ENCODE data around the gene ABCA7. TPM values are rescaled to one million over a fixed set of nuclear protein-coding genes. Genes with fewer than 3 reads are reported as not detected.

Gene ABCA7, protein sequence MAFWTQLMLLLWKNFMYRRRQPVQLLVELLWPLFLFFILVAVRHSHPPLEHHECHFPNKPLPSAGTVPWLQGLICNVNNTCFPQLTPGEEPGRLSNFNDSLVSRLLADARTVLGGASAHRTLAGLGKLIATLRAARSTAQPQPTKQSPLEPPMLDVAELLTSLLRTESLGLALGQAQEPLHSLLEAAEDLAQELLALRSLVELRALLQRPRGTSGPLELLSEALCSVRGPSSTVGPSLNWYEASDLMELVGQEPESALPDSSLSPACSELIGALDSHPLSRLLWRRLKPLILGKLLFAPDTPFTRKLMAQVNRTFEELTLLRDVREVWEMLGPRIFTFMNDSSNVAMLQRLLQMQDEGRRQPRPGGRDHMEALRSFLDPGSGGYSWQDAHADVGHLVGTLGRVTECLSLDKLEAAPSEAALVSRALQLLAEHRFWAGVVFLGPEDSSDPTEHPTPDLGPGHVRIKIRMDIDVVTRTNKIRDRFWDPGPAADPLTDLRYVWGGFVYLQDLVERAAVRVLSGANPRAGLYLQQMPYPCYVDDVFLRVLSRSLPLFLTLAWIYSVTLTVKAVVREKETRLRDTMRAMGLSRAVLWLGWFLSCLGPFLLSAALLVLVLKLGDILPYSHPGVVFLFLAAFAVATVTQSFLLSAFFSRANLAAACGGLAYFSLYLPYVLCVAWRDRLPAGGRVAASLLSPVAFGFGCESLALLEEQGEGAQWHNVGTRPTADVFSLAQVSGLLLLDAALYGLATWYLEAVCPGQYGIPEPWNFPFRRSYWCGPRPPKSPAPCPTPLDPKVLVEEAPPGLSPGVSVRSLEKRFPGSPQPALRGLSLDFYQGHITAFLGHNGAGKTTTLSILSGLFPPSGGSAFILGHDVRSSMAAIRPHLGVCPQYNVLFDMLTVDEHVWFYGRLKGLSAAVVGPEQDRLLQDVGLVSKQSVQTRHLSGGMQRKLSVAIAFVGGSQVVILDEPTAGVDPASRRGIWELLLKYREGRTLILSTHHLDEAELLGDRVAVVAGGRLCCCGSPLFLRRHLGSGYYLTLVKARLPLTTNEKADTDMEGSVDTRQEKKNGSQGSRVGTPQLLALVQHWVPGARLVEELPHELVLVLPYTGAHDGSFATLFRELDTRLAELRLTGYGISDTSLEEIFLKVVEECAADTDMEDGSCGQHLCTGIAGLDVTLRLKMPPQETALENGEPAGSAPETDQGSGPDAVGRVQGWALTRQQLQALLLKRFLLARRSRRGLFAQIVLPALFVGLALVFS (N-terminal part only)
- 3.4 TPM for polyA plus RNA-seq (2013, experiment 1 of 2; ENCODE audit: insufficient read length)
- polyA plus RNA-seq (2013, experiment 2 of 2; ENCODE audit: insufficient read length), result 3.1 TPM

DNA sequence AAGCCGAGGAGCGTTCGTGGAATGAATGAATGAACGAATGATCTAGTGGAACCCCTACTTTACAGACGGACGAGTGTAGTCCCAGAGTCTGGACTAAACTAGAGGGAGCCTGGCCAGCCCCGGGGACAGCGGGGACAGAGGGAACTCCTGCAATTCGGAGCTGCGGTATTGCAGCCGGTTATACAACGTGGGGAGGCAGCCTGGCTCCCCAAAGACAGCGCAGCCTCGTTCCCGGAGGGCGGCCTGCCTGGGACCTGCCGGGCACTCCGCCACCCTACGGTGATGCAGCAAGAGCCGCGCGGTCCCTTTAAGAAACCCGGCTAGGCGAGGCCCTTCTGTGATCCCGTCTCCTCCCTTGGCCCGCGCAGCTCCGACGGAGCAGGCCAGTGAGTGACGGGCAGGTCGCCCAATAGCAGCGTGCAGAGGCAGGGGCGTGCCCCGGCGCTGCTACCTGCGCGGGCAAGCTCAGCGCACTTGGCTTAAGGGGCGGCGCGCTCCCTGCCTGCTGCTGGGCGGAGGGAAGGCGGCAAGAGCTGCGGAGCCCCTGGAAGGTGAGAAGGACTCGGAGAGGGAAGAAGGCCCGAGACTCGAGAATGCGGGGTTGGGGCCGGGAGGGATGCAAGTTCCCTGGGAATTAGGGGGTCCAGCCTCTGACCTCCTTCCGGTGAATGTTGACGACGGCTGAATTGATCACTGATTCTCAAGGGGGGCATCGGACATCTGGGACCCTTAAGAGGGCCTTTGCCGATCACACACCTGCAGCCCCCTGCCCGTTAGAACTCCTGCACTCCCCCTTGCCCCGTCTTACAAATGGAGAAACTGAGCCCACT, at the start of gene ABCA7:
TSS of gene ABCA7 (plus strand) at position 462 of the 830 bp plus-strand sequence. CDS start 1,255 bp downstream, outside the sequence.
- DNase-seq, result peak; percentile 97

DNA sequence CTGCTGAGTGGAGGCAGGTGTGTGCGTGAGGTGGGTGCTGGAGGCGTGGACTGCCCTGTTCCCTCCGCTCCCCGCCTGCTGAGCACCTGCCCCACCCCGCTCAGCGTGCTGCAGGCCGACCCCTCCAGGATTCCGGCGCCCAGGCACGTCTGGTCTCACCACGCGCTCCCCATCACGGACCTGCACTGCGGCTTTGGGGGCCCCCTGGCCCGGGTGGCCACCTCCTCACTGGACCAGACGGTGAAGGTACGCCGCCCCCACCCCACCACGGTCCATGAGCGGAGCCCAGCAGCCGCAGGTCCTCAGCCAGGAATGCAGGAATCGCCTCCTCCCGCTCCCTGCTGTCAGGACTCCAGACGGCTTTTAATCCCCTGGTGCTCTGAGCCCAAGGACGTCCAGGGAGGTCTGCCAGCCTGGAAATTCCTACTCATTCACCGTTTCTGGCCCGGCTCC, 49.8 kb upstream of the ABCA7 start:
- DNase-seq, result no peak

DNA sequence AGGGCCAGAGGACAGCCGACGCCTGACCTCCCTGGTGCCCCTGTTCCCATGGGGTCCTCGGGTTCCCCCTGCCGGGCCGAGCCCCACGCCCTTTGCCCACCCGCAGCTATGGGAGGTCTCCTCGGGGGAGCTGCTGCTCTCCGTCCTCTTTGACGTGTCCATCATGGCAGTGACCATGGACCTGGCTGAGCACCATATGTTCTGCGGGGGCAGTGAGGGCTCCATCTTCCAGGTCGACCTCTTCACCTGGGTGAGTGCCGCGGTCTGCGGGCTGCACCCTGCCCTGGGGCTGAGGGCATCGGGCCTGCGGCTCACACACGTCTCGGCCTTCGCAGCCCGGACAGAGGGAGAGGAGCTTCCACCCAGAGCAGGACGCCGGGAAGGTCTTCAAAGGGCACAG, 49.2 kb upstream of the ABCA7 start:
- DNase-seq, result no peak

DNA sequence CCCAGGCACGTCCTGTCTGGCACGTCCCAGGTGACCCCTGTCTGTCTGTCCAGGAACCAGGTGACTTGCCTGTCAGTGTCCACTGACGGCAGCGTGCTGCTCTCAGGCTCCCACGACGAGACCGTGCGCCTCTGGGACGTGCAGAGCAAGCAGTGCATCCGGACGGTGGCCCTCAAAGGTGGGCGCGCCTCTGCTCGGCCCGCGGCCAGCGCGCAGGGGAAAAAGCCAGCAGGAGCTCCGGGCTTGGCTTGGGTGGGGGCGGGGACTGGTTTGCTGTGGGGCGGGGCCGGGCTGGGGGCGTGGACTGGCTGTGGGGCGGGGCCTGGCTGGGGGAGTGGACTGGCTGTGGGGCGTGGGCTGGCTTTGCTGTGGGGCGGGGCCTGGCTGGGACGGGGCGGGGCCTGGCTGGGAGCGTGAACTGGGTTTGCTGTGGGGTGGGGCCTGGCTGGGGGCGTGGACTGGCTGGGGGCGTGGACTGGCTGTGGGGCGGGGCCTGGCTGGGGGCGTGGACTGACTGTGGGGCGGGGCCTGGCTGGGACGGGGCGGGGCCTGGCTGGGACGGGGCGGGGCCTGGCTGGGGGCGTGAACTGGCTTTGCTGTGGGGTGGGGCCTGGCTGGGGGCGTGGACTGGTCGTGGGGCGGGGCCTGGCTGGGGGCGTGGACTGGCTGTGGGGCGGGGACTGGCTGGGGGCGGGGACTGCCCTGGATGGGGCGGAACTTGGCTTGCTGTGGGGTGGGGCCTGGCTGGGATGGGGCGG, 48.6 kb upstream of the ABCA7 start:
- DNase-seq, result no peak

DNA sequence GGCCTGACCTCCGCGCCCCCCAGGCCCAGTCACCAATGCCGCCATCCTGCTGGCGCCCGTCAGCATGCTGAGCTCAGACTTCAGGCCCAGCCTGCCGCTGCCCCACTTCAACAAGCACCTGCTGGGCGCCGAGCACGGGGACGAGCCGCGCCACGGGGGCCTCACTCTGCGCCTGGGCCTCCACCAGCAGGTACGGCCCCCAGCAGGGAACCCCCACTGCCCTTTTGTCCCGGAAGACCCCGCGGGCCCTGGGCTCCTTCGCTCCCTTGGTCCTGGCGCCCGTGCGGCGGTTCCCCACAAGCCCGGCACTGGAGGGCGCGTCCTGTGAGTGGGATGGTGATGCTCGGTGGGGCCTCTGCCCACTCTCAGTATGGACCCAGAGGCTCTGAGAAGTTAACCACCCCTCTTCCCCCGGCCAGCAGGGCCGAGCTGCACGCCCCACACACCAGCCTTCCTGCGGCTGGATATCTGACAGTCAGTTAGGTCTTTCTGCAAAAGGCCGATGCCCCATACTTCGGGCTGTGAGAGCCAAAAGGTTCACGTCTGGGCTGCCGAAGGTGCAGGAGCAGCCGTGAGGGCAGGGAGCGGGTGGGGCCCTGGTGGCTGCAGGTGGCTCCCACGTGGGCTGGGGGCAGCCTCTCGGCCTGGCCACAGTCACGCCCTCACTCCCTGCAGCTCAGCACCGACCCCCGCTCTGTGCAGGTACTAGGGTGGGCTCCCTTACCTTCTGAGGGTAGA, 47.8 kb upstream of the ABCA7 start:
- DNase-seq, result no peak

DNA sequence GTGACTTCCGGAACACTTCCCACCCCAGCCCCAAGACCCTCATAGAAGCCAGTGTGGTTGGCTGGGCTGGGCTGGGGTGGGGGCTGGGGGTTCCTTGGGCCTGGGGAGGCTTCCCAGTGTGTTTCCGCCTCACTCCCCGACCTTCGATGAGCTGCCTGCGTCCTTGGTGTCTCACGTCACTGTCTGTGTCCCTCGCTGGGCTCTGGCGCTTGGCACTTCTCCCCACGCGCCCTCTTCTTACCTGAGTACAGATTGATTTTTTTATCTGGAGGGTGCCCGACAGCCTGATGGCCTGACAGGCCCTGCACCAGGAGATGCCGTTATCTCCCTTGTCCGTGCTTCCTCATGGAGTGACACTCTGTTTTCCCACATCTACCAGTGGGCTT, 47.2 kb upstream of the ABCA7 start:
- DNase-seq, result no peak

DNA sequence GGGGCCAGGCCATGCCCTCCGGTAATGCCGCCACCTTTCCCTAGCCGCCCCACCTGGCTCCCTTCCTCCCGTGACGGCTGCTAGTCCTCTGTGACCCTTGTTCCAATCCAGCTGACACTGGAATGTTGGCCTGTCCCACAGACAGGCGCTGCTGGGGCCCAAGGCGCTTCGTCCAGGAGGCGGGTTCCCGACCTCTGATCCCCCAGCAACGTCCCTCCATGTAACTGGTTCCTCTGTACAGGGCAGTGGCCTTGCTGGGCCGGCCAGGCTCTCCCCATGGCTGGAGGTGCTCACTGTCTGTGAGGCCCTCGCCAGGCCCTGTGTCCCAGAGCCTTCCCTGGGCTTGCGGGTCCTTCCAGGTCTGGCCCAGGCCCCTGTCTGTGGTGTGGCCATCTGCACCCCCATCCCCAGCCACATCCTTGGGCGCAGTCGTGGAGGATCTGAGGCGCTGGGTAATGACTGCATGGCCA, 46.5 kb upstream of the ABCA7 start:
- DNase-seq, result no peak

DNA sequence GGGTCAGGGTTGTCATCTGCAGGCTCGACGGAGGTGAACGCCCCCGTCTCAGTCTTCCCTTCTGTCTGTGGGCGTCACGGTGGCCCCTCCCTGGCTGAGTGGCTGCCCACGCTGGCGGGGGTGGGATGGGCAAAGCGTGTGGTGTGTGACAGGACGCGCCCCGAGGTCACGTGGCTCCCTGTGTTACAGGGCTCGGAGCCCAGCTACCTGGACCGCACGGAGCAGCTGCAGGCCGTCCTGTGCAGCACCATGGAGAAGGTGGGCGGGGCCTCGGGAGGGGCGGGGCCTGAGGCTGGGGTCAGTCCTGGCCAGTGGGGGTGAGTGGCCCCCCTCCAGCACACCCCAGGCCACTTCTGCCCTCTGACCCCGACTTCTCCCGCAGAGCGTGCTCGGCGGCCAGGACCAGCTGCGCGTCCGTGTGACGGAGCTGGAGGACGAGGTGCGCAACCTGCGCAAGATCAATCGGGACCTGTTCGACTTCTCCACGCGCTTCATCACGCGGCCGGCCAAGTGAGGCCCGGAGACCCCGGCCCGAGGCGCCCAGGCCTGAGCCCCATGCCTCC, 46.0 kb upstream of the ABCA7 start:
- DNase-seq, result no peak

DNA sequence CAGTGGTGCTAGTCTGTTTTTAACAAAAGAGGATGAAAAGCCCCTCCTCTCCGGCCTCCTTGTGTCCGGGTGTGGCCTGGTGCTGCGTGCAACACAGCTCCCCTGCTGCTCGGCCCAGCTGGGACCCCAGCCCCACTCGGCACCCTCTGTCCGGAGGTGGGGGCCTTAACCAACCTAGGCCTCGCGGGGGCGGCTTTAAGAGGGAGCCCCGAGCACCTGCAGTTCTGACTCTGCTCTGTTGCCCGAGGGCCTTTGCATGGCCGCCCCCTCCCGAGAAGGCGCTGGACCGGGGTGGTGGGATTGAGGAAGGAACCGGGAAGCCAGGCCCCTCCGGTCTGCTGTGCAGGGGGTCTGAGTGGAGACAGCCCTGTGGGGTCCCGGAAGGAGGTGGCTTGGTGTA, 45.4 kb upstream of the ABCA7 start:
- DNase-seq, result no peak

DNA sequence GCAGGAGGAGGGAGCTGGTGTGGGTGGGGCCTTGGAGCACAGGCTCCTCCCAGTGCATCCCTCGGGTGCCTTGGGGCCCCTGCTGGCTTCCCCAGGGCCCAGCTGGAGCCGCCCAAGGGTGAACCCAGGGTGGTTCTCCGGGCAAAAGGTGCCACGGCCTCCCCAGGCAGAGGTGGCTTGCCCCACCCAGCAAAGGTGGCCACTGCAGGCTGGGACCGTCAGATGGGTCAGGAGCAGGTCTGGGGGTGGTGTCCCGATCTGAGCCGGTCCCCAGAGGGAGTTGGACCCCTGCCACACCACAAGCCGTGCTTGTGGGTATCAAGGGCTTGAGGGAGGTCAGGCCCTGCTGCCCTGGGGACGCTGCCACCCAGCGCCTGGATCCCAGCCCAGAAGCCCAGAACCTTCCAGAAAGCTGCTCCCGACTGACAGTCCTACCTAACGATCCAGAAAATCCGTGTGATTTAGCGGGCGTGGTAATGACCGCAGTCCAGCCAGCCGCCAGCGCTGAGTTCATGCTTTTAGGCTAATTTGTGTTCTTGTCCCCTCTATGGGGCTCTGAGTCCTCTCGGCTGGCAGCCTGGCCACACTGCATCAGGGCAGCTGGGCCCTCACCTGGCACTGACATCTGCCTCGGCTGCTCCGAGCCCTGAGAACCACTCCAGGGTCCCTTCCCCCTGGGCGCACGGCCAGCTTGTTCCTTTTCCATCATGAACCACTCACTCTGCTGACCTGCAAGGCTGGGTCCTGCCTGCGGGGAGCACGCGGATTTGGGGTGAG, 44.7 kb upstream of the ABCA7 start:
- DNase-seq, result no peak

DNA sequence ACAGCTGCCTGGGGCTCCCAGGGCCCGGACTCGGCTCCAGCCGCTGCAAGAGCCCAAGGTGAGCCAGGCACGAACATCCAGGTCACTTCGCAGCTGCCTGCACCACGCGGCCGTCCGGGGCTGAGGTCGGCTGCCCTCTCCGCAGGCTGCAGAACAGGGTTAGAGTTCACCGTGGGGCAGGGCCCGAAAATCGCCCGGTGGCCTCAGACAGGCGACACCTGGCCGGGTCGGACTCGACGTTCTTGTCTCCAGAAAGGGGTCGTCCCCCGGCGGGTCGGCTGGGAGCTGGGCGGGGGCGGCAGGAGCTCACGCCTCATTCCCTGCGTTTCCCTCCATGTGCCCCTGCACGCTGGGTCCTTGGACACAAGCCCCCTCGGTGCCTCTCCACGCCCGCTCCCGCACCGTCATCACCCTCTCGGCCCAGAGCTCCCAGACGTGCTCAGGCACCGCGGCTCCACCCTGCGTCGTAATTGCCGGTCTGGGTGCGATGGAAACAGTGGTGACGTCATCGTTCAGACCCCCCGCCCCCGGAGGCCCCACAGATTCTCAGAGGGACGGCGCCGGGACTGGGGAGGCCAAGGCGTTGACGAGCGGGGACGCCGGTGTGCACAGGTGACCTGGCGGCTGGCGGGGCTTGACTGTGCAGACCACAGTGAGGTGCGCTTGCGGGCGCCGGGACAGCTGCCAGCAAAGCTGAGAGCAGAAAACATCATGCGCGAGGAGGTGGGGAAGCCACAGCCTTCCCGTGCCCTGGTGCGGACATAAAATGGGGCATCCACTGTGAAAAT, 43.7 kb upstream of the ABCA7 start:
- DNase-seq, result peak; percentile 45

DNA sequence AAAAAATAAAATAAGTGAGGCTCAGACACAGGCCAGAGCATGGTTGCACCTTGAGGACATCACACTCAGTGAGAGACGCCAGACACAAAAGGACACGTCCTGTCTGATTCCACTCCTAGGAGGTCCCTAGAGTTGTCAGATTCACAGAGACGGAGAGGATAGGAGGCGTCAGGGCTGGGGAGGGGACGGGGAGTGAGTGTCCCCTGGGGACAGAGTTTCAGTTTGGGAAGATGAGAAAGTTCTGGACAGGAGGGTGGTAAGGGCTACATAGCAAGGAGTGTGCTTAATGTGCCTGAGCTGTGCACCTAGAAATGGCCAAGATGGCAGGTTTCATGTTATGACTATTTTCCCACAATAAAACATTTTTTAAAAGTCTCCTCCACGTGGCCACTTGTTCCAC, 41.8 kb upstream of the ABCA7 start:
- no peak for DNase-seq

DNA sequence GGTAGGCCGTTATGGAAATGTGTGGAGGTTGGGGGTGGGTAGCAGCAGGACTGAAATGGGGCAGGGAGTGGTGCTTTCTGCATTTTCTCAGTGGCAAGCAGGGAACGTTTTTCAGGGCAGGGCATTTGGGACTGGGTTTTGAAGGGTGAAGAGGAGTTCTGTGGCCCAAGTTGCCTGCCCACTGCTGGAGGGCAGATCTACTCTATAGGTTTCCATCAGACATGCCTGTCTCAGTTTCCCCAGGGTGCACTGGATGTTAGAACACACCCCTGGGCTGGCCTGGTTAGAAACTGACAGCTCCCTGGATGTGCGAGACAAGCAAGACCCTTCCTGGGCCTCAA, 40.6 kb upstream of the ABCA7 start:
- DNase-seq, result no peak

DNA sequence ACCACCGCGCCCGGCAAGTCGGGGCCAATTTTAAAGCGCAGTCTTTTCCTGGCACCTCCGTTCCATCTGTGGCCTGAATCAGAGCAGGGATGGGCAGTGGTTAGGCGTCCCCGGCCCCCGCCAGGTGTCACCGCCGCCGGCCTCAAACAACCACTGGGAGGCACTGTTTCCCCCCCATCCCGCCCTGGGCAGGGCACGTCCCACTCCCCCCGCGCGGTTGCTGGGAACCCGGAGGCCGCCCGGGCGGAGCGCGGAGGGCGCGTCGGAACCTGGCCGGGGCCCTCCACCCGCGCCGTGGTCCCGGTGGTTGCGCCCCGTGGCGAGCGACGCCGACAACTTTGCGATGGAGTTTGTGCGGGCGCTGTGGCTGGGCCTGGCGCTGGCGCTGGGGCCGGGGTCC, 39.8 kb upstream of the ABCA7 start, which contains the start of gene GRIN3B:
TSS of gene GRIN3B (plus strand) at position 325 of the 400 bp plus-strand sequence. CDS start at position 344, 19 bp downstream.
- DNase-seq, result peak; percentile 31

DNA sequence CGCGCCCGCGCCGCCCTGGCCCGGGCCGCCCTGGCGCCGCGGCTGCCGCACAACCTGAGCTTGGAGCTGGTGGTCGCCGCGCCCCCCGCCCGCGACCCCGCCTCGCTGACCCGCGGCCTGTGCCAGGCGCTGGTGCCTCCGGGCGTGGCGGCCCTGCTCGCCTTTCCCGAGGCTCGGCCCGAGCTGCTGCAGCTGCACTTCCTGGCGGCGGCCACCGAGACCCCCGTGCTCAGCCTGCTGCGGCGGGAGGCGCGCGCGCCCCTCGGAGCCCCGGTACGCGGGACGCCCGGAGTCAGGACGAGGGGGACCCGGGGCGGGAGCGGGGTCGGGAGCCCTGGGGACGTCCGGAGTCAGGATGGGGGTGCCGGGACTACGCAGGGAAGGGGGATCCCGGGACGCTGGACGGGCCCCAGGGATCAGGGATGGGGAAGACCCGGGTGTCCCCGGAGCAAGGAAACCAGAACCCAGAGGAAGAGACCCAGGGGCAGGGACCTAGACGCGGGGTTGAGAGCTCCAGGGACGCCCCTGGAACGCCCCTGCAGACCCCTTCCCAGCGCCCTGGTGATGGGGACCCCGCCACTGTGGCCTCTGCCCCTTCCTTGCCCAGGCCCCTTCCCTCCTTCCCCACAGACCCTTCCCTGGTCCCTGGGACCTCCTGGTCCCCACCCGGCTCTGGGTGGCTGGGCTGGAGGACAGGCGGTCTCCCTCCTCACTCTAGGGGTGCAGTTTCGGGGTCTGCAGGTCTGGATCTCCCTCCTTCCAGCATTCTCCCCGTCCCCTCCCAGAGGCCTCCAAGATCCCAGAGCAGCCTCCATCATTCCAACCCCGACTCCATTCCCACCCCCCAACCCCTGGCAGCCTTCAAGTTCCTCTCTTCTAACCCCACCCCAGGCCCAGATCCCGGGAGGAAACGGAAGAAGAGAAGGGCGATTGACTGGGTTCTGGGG, 39.0 kb upstream of the ABCA7 start:
- no peak for DNase-seq

DNA sequence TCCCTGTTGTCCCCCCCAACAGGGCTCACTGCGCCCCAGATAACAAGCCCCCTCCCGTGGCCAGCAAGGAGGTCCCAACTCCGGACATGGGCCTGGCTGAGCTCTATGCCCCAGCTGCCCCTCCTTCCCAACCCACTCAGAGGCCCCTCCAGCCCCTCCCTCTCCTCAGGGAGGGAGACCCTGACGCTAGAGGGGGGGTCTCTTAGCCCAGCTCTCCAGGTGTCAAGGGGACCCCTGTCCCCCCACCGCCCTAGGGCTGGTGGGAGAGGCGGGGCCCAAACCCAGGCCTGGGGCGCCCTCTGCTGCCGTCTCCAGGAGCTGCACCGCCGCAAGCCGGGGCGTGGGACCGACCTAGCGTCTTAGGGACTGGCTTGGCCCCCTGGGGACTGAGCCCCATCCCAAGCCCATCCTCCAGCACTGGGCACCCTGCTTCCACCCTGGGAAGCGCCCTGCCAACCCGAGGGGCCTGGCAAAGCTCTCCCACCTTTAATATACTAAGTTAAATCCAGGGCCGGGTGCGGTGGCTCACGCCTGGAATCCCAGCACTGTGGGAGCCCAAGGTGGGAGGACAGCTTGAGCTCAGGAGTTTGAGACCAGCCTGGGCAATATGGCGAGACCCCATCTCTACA, 38.3 kb upstream of the ABCA7 start:
- no peak for DNase-seq
